ENCODE measurements around the gene GNAL.

GNAL gene

DNA sequence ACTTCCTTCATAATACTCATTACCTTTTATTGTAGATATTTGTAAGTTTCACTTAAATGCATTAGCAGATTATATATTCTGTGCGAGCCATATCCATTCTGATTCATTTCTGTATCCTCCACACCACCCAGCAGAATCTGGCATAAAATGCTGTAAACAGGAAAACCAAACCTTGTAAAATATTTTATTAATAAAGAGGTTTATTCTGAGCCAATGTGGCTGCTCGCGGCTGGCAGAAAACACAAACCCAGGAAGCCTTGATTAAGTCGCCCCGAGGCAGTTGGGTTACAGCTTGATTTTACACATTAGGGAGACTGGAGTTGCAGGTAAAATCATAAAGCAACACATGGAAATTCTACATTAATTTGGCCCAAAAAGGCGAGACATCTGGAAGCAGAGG, 40.5 kb downstream of the GNAL start:
- no peak for DNase-seq

DNA sequence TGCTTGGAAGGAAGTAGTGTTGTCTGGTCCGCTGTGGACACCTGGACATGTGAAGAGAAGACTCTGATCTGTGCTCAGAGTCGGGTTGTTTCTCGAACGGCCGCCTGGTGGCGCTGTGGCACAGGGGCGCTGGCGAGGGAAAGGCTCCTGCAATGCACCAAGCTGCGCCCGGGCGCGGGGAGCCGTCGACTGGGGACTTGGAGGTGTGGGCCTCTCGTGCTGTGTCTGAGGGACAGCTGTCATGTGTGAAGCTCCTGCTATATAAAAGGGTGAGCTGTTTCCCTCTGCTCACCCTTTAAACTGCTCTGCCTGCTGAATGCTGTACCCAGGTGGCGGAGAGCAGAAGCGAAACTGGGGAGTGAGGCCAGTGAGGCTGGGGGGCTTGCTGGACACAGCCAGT, 44.0 kb downstream of the GNAL start:
- DNase-seq, result no peak

DNA sequence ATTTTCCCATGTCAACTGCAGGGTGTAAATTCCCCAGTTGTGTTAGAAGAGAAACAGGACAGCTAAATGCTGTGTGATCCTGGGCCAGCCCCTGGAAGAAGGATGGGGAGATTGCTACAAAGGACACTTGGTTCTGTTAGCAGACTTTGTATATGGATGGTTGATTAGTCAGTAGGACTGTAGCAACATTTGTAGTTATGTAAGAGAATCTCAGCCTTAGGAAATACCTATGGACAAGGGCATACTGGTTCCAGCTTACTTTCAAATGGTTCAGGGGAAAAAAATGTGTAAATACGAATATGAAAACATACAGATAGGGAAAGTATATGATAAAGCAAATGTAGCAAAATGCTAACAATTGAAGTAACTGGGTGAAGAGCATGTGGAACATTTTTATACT, 47.6 kb downstream of the GNAL start:
- DNase-seq, result no peak

DNA sequence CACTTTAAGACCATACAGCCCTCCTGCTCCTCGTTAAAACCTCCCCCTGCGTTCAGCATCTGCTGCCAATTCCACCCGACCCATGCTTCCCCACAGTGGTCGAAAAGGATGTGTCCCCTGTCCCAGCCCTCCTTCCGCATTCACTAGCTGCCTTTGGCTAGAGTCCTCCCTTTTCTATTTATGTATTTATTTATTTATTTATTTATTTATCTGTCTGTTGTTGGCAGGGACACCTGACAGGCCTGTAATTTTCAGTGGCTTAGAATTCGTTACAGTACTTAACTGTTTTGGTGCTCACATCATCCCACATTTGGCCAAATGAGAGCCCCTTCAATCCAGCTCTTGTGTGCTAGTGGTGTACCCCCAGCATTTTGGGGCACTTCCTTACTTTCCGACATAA, 50.8 kb downstream of the GNAL start:
- no peak for DNase-seq

DNA sequence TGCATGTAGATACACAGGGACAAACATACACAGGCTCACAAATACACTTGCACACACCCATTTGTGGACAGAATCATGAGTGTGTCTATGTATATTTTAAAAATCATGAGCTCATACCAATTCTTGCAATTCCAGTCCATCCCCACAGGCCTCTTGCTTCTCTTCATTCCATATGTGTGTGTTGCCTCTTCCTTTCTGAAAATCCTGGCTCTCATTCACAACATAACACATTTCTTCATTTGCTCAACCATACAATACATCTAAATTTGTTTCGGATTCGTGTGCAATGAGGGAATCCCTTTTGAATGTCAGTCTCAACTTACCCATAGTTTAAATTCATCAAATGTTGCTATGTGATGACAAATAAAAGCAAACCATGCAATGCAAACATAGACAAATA, 51.4 kb downstream of the GNAL start:
- DNase-seq, result no peak

DNA sequence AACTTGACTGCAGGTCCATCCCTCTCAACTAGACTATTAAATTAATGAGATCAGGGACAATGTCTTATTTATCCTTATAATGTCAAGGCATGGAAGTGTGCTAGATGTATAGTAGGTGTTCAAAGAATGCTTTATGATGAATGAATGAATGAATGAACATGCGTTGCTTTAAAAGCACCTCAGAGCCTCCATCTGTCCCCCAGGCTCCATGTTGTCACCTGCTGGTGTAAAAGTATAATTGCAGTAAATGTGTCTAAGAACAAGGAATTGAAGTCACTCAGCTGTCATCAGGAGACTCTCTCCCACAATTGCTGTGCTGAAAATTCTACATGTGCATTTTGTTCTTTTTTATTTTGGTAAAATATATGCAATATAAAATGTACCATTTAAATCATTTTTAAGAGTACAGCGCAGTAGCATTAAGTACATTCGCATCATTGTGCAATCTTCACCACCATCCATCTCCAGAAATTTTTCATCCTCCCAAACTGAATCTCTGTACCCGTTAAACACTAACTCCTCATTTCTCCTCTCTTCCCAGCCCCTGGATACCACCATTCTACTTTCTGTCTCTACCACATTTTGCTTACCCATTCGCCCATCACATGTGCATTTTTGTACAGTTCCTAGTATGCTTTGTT, 52.6 kb downstream of the GNAL start:
- no peak for DNase-seq

DNA sequence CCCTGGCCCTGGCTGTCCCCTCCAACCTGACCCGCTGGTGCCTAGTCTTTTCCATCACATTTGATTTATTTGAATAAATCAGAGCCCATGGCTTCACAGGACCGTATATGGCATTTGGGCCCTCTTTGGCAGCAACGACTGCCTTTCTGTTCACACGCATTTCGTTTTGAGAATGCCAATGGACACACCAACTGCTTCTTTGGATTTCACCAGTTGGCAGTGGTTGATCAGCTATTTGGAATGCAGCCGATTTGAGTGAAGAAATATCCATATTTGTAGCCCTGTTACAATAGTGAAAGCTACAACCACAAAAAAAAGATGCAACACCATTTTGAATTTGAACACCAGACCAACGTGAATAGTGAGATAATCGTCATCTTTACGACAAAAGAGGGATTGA, 56.5 kb downstream of the GNAL start:
- DNase-seq, result no peak

DNA sequence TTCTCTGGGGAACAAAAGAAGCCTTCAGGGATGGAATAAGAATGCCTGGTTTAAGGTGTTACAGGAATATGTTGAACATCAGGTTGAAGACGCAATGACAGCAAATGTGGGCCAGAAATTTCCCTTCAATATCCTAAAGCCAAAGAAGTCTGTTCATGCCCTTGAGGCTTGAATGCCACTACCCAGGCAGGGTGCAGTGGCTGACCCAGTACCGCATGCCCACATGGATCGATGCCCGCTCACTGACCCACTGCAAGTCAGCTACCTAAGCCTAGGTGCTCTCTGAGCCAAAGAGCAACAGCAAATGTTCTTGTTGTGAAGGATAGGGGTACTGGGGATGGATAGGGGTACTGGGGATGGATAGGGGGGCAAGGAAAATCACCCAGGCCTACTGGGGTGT, 58.2 kb downstream of the GNAL start:
- no peak for DNase-seq

DNA sequence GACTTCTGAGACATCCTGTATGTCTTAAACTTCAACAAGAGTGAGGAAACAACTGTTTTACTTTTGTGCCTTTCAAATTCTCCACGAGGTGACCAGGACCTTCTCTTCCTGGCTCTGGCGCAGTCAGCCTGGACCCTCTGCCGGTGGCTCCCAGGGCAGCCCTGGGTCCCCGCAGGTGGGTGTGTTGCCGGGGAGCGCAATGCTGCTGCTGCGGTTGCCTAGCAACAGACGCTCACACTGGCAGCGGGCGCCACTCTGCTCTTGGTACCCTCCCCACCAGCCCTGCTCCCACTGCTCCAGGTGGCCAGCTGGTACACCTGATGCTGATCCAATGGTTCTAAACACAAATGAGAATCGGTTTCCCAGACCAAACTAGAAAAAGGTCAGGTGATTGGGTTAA, 58.7 kb downstream of the GNAL start:
- no peak for DNase-seq

DNA sequence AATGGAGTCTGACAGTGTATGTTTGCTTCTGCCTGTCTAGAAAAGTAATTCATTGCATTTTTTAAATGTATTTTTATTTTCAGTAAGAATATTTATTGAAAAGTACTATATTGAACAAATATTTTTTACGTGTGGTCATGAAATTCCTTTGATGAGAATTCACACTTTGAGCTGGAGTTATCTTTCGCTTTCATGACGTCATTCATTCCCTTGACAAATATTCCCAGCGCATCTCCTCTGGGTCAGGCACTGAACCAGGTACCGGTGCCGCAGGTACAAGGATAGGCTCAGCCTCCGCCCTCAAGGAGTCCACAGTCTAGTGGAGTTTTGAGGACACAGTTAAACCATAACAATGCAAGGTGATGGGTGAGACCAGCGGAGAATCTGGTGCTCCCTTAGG, 60.2 kb downstream of the GNAL start:
- no peak for DNase-seq

DNA sequence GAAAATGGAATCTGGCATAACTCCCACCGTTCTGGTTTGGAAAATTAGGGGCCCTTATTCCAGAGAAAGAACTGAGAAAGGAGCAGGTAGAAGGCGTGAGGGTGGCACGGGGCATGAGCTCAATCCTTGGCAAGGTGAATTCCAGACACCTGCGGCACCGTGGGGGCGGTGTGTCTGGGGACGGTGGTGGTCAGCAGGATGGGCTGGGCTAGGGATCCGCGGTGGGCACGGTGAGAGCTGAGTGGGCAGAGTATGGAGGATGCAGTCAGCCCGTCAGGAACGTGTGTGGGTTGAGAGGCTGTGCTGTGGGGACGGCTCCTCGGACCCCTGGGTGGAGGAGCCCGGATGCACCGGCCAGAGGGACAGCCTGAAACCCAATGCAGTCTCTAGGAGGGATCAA, 61.1 kb downstream of the GNAL start:
- no peak for DNase-seq

DNA sequence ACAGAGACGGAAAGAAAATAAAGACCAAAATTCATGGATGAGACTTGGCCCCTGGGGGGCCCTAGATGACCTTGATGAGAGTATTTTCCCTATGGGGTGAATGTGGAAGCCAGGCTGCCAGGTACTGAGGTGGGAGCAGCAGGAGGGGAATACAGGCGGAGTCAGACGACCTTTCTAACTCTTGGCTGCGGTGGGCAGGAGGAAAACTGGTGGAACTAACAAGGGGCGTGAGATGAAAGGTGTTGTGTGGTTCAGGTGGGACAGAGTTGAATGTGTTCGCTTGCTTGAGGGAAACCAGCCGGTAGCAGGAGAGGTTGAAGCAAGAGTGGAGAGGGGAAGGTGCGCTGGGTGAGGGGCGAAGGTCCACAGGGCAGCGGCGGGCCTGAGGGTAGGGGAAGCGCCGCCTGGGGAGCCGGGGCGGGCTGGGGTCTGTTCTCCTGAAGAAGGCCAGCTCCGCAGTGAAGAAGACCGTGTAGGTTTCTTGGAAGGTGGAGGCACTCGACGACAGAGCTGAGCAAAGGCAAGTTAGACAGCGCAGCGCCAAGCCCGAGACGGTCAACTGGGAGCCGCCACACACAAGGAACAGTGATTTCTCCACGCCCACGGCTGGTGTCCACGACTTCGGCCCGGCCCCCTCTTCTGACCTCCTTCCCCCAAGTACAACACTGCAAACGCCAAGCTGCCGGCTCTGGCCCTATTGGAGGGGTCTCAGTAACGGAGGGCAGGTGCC, 61.7 kb downstream of the GNAL start:
- DNase-seq, result no peak

DNA sequence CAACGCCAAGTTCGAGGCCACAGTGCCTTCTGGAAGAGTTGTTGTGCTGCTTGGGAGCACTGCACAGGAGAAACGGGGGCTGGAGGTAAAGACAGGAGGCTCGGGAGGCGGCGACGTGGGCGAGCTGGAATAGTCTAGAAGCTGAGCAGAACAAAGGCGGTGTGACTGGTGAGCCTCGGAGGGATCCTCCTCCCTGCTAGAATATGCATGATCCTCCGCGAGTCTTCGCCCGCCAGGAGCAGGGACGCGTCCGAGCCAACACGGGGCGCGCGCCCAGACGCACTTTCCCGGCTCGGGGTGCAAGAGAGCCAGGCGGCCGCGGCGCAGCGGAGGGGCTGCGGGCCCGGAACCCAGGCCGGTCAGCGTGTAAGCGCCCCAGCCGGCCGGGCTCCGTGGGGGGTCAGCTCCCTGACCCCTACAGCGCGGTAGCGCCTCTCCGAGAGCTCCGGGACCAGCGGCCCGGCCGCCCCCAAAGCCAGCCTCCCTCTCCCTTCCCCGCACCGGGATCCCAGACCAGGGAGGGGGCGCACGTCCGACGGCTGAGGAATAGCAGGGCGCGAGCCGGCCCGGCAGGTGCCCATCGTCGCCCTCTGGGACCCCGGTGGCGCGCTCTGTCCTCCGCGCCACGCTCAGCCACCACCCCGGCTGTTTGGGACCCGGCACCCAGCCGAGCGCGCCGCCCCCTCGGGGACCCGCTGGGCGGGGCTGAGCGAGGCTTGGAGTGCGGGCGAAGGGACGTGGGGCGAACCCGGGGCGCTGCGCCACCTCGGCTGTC, 62.5 kb downstream of the GNAL start:
- DNase-seq, result no peak

DNA sequence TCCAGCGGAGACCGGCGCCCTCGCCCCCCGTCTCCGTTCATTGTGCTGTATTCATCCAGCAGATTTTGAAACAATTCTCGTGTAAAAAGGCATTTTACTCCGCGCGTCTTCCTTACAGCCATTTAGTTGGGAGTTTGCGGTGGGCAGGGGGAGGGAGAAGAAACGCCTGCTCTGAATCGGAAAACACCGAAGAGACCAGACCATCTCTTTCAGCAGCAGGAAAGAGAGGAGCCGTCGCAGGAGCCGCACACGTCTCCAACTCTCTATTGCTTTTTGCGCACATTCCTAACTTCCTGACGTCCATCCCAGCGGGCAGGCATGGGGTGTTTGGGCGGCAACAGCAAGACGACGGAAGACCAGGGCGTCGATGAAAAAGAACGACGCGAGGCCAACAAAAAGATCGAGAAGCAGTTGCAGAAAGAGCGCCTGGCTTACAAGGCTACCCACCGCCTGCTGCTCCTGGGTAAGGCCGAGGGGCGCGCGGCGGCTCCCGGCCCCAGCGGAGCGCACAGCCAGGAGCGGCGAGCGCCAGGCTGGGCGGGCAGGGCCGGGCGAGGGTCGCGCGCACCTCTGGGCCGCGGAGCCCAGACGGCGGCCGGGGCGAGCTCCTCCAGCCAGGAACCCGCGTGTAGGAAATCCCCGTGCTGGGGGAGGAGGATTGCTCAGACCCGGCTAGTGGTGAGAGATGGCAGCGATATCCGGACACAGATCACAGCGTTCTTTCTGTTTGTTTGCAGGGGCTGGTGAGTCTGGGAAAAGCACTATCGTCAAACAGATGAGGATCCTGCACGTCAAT, 63.2 kb downstream of the GNAL start:
- DNase-seq, result no peak

DNA sequence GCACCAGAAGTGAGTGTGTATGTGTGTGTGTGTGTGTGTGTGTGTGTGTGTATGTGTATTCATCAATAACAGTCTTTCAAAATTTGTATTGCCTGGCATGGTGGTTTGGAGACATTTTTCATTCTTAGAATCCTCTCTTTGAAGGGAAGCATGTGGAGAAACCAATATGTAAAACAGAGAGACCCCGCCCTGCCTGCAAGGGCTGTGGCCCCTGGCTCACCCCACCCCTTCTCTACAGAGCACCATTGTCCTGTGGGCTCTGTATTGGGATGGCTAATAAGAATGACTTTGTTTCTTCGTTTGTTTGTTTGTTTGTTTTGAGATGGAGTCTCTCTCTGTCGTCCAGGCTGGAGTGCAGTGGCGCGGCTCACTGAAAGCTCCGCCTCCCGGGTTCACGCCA, 65.9 kb downstream of the GNAL start:
- DNase-seq, result no peak

DNA sequence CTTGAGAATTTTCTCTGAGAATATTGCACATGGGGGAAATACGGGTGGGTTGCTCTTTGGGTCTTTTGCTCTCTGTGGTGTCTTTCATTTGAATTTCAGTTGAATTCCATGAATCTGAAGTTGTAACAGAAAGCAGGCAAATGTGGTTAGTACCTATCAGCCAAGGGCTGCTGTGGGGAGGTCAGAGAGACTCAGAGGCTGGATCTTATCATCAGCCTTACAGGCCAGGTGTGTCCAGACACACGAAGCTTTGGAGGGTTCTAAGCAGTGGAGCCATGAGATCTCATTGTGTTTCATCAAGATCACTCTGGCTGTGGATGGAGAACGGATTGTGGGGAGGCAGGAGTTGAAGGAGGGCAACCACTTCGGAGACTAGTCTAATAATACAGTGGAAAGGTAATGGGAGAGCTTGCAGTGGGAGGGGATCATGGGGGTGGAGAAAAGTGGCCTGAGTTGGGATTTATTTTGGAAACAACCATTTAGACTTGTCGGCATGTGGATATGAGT, 68.1 kb downstream of the GNAL start:
- no peak for DNase-seq

DNA sequence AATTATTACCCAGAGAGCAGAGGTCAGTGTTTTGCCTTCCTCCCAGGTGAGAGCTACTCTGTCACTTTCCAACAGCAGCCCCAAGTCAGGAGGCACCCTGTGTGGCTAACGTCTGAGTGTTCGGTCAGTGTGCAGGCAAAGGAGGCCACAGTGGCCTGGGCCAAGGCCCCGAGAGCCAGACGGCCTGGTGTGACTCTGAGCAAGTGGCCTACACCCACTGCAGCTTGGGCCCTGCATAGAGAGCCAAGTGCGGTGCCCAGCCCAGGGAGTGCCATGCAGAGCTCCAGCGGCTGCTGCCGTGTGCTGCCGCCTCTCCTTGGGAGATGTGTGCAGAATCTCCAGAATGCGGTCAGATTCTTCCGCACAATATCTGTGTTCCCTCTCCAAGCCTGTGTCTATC, 70.4 kb downstream of the GNAL start:
- no peak for DNase-seq

DNA sequence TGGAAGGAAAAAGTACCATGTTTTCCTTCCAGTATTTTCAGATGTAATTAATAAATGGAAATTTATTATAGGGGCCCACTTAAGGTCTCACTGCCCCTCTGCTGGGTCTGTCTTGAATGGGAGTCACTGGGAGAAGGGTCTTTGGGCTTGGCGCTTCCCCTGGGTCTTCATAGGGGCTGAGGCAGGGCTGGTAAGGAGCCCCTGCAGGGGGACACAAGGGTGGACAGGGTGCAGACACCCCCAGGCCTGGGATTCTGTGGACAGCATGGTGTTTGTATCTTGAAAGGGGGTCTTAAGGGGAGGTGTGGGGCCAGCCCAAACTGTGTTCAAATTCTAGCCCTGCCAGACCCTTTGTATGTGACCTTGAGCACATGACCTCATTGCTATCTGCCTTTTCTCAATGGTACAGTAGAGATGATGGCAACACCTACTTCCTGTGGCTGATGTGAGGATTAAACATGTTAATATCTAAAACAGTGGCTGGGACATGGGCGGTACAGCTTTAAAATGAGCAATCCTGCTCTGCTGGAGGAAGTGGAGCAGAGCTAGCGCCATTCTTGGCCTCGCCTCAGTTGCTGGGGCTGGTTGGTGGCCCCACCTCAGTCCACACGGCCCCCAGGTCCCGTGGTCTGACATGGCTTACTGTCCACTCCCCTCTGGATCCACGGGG, 71.6 kb downstream of the GNAL start:
- DNase-seq, result no peak

DNA sequence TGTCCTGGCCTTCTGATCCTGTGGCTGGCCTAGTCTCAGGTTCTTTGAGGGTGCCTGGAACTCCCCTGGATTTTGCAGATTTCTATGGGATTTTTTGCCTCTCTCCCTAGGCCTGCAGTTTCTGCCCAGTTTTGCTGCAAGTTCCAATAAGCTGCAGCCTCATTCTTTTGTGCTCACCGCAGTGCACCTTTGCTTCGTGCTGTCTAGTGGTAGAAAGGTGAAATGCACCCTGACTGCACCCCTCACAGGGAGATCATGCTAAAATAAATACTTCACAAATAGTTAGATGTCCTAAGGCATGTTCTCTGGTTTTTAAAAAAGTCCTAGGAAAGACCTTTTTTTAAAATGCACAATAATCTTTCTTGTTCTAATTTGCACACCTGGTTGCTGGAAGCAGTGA, 72.5 kb downstream of the GNAL start:
- DNase-seq, result no peak

DNA sequence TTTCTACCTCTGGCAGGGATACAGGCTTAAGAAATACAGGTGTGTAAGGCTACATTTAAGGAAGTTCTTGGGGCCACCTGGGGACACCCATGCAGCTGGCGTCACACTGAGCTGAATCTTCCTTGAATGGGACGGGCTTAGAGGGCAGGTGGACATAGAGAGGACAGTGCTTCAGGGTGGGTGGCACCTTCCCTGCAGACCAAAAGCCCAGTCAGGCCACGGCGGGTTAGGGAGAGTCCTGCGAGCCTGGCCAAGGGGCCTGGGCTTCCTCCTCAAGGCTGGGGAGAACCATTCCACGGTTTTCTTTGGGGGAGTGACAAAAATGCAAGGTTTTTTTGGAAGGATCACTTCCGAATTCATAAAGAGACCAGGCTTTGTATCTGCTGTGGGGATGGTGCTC, 73.4 kb downstream of the GNAL start:
- no peak for DNase-seq

DNA sequence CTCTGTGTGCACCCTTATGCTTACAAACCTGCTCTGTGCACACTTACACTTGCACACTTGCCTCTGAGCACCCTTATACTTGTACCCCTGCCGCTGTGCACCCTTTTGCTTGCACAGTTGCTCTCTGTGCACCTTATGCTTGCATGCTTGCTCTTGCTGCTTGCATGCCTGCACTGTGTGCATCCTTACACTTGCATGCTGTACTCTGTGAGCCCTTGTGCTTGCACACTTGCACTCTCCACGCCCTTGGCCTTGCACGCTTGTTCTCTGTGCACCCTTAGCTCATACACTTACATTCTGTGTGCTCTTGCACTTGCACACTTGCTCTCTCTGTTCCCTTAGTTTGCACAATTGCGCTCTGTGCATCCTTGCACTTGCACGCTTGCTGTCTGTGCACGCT, 78.3 kb downstream of the GNAL start:
- no peak for DNase-seq

DNA sequence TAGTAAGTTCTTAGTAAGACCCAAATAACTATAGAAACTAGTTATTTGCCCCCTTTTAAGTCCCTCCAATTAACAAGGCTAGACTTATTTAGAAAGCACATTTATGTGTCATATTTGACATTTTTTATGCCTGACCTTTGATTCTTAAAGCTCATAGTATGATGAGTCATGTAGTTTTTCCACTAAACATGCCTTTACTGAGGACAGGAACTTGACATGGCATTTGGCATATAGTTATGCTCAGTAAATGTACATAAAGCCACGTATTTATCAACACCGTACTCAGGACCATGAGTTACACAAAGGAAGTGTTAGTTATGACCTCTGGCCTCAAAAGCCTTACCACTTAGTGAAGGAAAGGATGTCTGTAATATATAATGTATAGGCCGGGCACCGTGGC, 78.9 kb downstream of the GNAL start:
- no peak for DNase-seq

Measured in DMS153 (cell line).